K562 (cell line): ENCODE results near the gene CD79A. TPM values are rescaled to one million over a fixed set of nuclear protein-coding genes. Genes with fewer than 3 reads are reported as not detected.

Source experiments
- BDP1 ChIP-seq: IDR thresholded peaks from 3 replicates; pipeline ENCODE4 v1.6.1; 2011; ENCODE audit not compliant: insufficient read length, insufficient read depth
- CHAMP1 ChIP-seq: fragments of 450-650 bp; IDR thresholded peaks from 2 replicates; pipeline ENCODE4 v1.6.1; 2016; ENCODE audit warnings: mild to moderate bottlenecking
- CHD1 ChIP-seq: fragments of 200-600 bp; sonication (generic); IDR thresholded peaks from one replicate; pipeline ENCODE4 v1.6.1; 2012; ENCODE audit warnings: mild to moderate bottlenecking, moderate library complexity, low read length, inconsistent platforms
- CREB3 ChIP-seq: fragments of 450-650 bp; conservative IDR thresholded peaks from 2 replicates; pipeline ENCODE4 v1.6.1; 2016; ENCODE audit warnings: missing genetic modification characterization, low read depth, mild to moderate bottlenecking, missing compliant biosample characterization, moderate library complexity
- DDX20 ChIP-seq: fragments of 450-650 bp; IDR thresholded peaks from 2 replicates; pipeline ENCODE4 v1.6.1; 2016; ENCODE audit warnings: missing genetic modification characterization, low read depth, mild to moderate bottlenecking, missing compliant biosample characterization, moderate library complexity
- DNMT1 ChIP-seq: fragments of 450-650 bp; IDR thresholded peaks from 2 replicates; pipeline ENCODE4 v1.6.1; 2016; ENCODE audit warnings: antibody characterized with exemption, mild to moderate bottlenecking
- E2F5 ChIP-seq: sonication (generic); formaldehyde crosslinking; IDR thresholded peaks from 2 replicates; pipeline ENCODE4 v1.8.0; 2022; ENCODE audit warnings: mild to moderate bottlenecking, missing genetic modification reagents
- GATAD2B ChIP-seq: fragments of 450-650 bp; IDR thresholded peaks from 2 replicates; pipeline ENCODE4 v1.6.1; 2017; ENCODE audit warnings: mild to moderate bottlenecking, borderline replicate concordance
- GTF2B ChIP-seq: IDR thresholded peaks from 2 replicates; pipeline ENCODE4 v1.6.1; 2011; ENCODE audit not compliant: insufficient read length; ENCODE audit errors: extremely low read depth
- HSF4 ChIP-seq: fragments of 250-450 bp; sonication (Bioruptor Pico); IDR thresholded peaks from 2 replicates; pipeline ENCODE4 v2.1.2; 2022; ENCODE audit warnings: mild to moderate bottlenecking, moderate library complexity, borderline replicate concordance
- MYC ChIP-seq, 2 experiments: fragments of 250-450 bp in 1 of 2; sonication (Bioruptor Pico) in 1 of 2; IDR thresholded peaks; 2 replicates each; pipeline versions ENCODE4 v1.5.1 to v1.6.1; 2012 to 2021; ENCODE audit warnings: low read depth in 2 of 2, borderline replicate concordance in 1 of 2, improper control_type of control experiment in 1 of 2, low read length in 1 of 2, mild to moderate bottlenecking in 1 of 2, moderate library complexity in 1 of 2
- SLC30A9 ChIP-seq: fragments of 250-450 bp; sonication (Bioruptor Pico); IDR thresholded peaks from 2 replicates; pipeline ENCODE4 v1.8.0; 2022; ENCODE audit warnings: mild to moderate bottlenecking, moderate library complexity
- SNIP1 ChIP-seq: fragments of 450-650 bp; IDR thresholded peaks from 2 replicates; pipeline ENCODE4 v1.7.1; 2017; ENCODE audit warnings: low read depth, mild to moderate bottlenecking
- SRSF3 ChIP-seq: fragments of 200-400 bp; formaldehyde crosslinking; IDR thresholded peaks from 2 replicates; pipeline ENCODE4 v1.6.1; 2016; ENCODE audit warnings: mild to moderate bottlenecking, low read length, moderate library complexity; ENCODE audit not compliant: insufficient read depth
- THAP12 ChIP-seq: fragments of 250-450 bp; sonication (Bioruptor Pico); IDR thresholded peaks from 2 replicates; pipeline ENCODE4 v1.9.0; 2021; ENCODE audit warnings: mild to moderate bottlenecking, inconsistent platforms
- YY1 ChIP-seq, 3 experiments: IDR thresholded peaks; 2 replicates each; pipeline ENCODE4 v1.6.1; 2011; ENCODE audit warnings: low read length in 2 of 3, mild to moderate bottlenecking in 2 of 3, moderate library complexity in 2 of 3, borderline replicate concordance in 1 of 3, control low read depth in 1 of 3, low read depth in 1 of 3; ENCODE audit not compliant: insufficient read depth in 3 of 3, insufficient replicate concordance in 2 of 3, control insufficient read depth in 1 of 3, insufficient read length in 1 of 3; ENCODE audit errors: extremely low read depth in 1 of 3
- ZNF197 ChIP-seq: fragments of 200-800 bp; sonication (Bioruptor generic); IDR thresholded peaks from 2 replicates; pipeline ENCODE4 v1.6.1; 2016; ENCODE audit warnings: low read depth, missing genetic modification characterization, missing compliant biosample characterization
- ZNF431 ChIP-seq: sonication (generic); formaldehyde crosslinking; IDR thresholded peaks from 2 replicates; pipeline ENCODE4 v1.8.0; 2022; ENCODE audit warnings: mild to moderate bottlenecking, missing genetic modification reagents
- polyA plus RNA-seq, 8 experiments: library from polyadenylated mRNA; depleted of rRNA in 4 of 8; stranded (reverse) in 5 of 8; unstranded in 3 of 8; fragments of >200 nt; fragmentation: Nextera tagmentation in 2 of 8; fragmentation: Illumina TruSeq in 1 of 8; extraction: Ambion mirVana in 2 of 8; extraction: Trizol in 1 of 8; gene quantifications; 2 replicates each; pipeline versions ENCODE4 v1.2.1 to v1.2.3, GENCODE V29; 2011 to 2014; ENCODE audit warnings: inconsistent platforms in 1 of 8, missing spikeins in 1 of 8
- total RNA-seq, 7 experiments: library from RNA; depleted of rRNA in 6 of 7; stranded (reverse); fragments of >200 nt in 6 of 7; fragmentation: Illumina TruSeq in 2 of 7; extraction: Trizol in 2 of 7; gene quantifications; 2 replicates each; pipeline versions ENCODE4 v1.2.1 to v1.2.3, GENCODE V29; 2011 to 2021; ENCODE audit warnings: low replicate concordance in 1 of 7

The CD79A gene
- total and polyA plus RNA-seq, 9 of the 15 experiments (the other 6 are each of a cell fraction or from before 2014, with no cell fraction given), result 0.04 to 0.72 (median 0.17) TPM; not detected in 3

GRCh38 chr19:41859618-41860418 is 17.3 kb upstream of the CD79A start, which contains the start of gene RPS19 (continued):
- no peak for TF ChIP-seq CHAMP1
- no peak for TF ChIP-seq ZNF197 (CRISPR knock-in tag)
- no peak for TF ChIP-seq E2F5 (CRISPR knock-in tag)
- TF ChIP-seq DNMT1, result no peak; the same call in 1 of the 2 replicates
- no peak for TF ChIP-seq HSF4
- peak; percentile 9 to 82 (median 57) for TF ChIP-seq YY1 (IDR thresholded peaks at IDR 0.05; ENCODE audit: borderline replicate concordance in 1 of 3, control insufficient read depth in 1 of 3, extremely low read depth in 1 of 3, insufficient read depth in 3 of 3, insufficient read length in 1 of 3, insufficient replicate concordance in 2 of 3, low read depth in 1 of 3, low read length in 2 of 3)
- TF ChIP-seq SLC30A9 (CRISPR knock-in tag), result no peak
- no peak for TF ChIP-seq GTF2B
- TF ChIP-seq BDP1, result no peak
- peak; percentile 61 for TF ChIP-seq CHD1
- peak; percentile 73 for TF ChIP-seq GATAD2B
- peak; percentile 53; the same call in 1 of the 2 replicates for TF ChIP-seq ZNF431 (CRISPR knock-in tag)
- TF ChIP-seq SNIP1, result peak; percentile 38; the same call in 1 of the 2 replicates
- TF ChIP-seq THAP12, result peak; percentile 70; the same call in 1 of the 2 replicates
- TF ChIP-seq CREB3, result no peak
- no peak for TF ChIP-seq SRSF3
- peak; percentile 96 for TF ChIP-seq MYC (IDR thresholded peaks at IDR 0.05; ENCODE audit: low read depth, low read length)
- TF ChIP-seq MYC (CRISPR knock-in tag; IDR thresholded peaks at IDR 0.05; ENCODE audit: borderline replicate concordance, low read depth), result peak; percentile 89; the same call in 1 of the 2 replicates
- TF ChIP-seq DDX20 (tag), result no peak
